ENCODE results near the gene MYH3.
A peak's percentile ranks its signal among the peaks of the same experiment; 100 is the strongest.

Gene MYH3

DNA sequence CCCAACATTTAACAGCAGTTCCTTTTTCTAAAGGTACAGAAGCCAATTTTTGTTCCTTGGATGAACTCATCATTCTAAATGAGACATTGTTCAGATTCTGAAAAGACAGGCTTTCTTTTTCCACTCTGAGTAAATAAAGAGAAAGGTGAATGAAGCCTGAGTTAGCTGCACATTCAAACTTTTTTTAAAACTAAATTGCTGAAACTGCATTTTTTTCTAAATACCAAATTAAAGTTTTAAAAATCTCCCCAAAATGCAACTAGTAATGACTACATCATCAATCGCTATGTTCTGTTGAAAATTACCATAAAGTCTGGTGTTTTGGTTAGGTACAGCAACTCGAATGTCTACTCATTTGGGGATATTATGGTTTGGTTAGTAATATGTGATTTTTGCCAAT, 30.4 kb upstream of the MYH3 start:
- TF ChIP-seq, protein P1, sequence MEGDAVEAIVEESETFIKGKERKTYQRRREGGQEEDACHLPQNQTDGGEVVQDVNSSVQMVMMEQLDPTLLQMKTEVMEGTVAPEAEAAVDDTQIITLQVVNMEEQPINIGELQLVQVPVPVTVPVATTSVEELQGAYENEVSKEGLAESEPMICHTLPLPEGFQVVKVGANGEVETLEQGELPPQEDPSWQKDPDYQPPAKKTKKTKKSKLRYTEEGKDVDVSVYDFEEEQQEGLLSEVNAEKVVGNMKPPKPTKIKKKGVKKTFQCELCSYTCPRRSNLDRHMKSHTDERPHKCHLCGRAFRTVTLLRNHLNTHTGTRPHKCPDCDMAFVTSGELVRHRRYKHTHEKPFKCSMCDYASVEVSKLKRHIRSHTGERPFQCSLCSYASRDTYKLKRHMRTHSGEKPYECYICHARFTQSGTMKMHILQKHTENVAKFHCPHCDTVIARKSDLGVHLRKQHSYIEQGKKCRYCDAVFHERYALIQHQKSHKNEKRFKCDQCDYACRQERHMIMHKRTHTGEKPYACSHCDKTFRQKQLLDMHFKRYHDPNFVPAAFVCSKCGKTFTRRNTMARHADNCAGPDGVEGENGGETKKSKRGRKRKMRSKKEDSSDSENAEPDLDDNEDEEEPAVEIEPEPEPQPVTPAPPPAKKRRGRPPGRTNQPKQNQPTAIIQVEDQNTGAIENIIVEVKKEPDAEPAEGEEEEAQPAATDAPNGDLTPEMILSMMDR (IDR thresholded peaks at IDR 0.05; ENCODE audit: low read depth, low read length, missing control alignments), result no peak
- no peak overlapping the region for H3K4me3 ChIP-seq (replicated peaks; ENCODE audit: low read depth, low read length)
- DNase-seq (ENCODE audit: extremely low read depth, low read depth), result no peak

DNA sequence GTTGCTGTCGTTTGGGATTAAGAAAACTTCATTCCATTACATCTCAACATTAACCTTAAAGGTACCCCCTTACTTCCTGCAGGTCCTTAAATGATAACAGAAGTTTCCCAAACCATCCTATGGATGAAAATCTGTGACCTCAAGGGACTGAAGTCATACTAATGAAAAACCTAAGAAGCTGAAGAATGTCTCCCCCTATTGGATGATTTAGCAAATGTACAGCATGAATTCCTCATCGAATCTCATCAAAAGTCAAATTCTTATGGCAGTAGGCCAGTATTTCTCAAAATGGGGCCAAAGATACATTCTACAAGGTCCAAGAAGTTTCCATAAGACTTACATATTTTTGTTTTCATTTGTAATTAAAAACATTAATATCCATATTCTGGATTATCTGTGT, 26.7 kb upstream of the MYH3 start:
- no peak for DNase-seq (ENCODE audit: extremely low read depth, low read depth)
- no peak overlapping the region for H3K4me3 ChIP-seq (replicated peaks; ENCODE audit: low read depth, low read length)
- TF ChIP-seq, protein P1 (IDR thresholded peaks at IDR 0.05; ENCODE audit: low read depth, low read length, missing control alignments), result peak; percentile 41

DNA sequence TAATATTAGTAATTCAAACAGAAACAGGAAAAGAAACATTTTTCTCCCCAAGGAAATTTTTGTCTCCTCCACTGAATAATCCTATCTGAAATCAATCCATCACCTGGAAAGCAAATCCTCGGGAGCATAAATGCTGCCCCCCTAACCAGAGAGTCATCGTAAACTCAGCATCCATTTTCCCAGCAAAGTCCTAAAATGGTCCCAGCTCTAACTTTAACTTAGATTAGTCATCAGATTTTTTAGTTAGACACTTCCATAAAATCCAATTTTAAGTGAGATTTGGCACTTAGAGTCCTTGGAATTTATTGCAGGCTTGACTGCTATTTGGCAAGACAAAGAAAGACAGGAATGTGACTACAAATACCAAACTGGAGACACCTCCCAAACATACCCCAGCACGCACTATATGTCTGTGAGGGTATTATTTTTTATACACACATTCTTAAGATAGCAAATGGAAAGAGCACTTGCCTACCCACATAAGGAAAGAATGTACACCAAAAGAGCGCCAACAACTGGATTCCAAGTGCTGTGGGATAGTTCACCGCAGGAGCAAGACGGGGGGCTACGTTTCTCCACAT, 24.8 kb upstream of the MYH3 start:
- TF ChIP-seq, protein P1 (IDR thresholded peaks at IDR 0.05; ENCODE audit: low read depth, low read length, missing control alignments), result no peak
- no peak overlapping the region for H3K4me3 ChIP-seq (replicated peaks; ENCODE audit: low read depth, low read length)
- DNase-seq (ENCODE audit: extremely low read depth, low read depth), result no peak

DNA sequence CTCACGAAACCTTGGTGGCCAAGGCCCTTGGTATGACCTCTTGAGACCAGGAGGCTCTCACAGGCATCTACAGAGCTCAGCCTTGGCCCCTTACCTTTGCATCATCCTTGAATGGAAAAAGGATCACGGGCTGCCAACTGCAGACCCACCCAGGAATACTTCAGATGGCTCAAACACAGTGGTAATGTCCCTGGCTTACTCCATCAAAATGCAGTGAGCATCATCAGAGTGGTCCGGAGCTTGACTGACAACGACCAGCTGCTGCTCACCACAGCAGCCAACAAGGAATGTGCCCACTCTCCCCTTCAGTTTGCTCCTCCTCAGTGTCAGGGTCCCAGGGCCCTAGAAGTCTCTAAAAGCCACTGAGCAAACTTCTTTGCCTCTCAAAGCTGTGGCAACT, 17.6 kb upstream of the MYH3 start:
- H3K4me3 ChIP-seq (replicated peaks; ENCODE audit: low read depth, low read length), result no peak overlapping the region
- TF ChIP-seq, protein P1 (IDR thresholded peaks at IDR 0.05; ENCODE audit: low read depth, low read length, missing control alignments), result no peak

DNA sequence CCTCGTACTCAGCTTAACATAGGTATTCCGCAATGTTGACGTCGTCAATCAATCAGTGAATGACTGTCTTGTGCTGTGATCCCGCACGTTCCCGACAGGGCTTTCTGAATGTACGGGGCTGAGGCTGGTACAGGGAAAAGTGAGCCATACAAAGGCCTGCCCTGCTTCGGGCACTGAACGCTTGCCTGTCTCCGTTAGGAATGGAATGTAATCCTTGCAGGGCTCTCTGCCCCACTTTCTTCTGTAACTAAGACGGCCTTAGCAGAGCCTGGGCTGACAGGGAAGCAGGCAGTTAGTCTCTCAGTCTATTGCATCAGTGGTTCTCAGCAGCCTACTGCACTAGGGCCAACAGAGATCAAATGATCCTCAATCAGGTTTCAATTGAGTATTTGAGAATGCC, 16.2 kb upstream of the MYH3 start:
- no peak overlapping the region for H3K4me3 ChIP-seq (replicated peaks; ENCODE audit: low read depth, low read length)
- no peak for DNase-seq (ENCODE audit: extremely low read depth, low read depth)
- TF ChIP-seq, protein P1 (IDR thresholded peaks at IDR 0.05; ENCODE audit: low read depth, low read length, missing control alignments), result no peak

More for the DNA sequence above, 17.6 kb upstream of the MYH3 start:
- no peak for DNase-seq (ENCODE audit: extremely low read depth, low read depth)

DNA sequence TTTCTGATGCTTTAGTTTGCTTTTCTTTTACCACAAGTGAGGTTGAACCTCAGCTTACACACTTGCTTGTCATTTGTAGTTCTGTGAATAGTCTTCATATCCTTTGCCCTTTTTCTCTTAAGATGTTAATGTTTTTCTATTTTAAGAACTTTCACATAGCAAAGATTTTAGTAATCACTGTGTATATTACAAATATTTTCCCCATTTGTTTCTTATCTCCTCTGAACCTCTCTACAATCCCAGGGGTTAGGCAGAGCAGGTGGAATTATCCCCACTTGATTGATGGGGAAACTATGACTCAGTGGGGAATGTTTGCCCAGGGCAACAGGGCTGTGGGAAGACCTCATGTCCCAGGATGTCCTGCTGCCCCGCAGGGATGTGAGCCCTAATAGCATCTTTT, 11.7 kb upstream of the MYH3 start:
- no peak for DNase-seq (ENCODE audit: extremely low read depth, low read depth)
- TF ChIP-seq, protein P1 (IDR thresholded peaks at IDR 0.05; ENCODE audit: low read depth, low read length, missing control alignments), result no peak
- H3K4me3 ChIP-seq (replicated peaks; ENCODE audit: low read depth, low read length), result no peak overlapping the region

DNA sequence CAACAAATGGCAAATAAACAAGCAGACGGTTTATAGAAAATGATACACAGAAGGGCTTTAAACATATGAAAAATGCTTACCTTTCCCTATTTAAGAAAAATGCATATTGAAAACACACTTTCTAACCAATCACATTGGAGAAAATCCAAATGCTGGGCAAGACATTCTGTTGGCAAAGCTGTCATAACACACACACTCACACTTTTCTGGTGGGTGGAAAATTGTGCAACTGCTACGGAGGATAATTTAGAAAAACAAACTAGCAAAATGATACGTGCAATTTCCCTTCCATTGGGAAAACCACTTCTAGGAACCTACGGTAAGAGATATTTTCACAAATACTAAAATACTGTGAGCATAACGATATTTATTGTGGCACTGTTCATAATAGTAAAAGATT, 9.8 kb upstream of the MYH3 start:
- no peak overlapping the region for H3K4me3 ChIP-seq (replicated peaks; ENCODE audit: low read depth, low read length)
- TF ChIP-seq, protein P1 (IDR thresholded peaks at IDR 0.05; ENCODE audit: low read depth, low read length, missing control alignments), result no peak
- DNase-seq (ENCODE audit: extremely low read depth, low read depth), result no peak
